HFF-Myc (cell line): ENCODE results near the gene CD52.
"Not testable (repeated sequence)": the region's sequence is repeated elsewhere in the genome, so short reads cannot be mapped to it uniquely, and the experiment has no call there.

ENCODE experiments used
- DNase-seq: peaks from one replicate; pipeline ENCODE4 v3.0.0-alpha.2; 2011; ENCODE audit warnings: low read depth; ENCODE audit errors: extremely low read depth
- H3K4me3 ChIP-seq: replicated peaks from 2 replicates; pipeline ENCODE4 v1.5.1; 2011; ENCODE audit warnings: low read depth, mild to moderate bottlenecking, control low read depth, low read length
- CTCF ChIP-seq: IDR thresholded peaks from 2 replicates; pipeline ENCODE4 v1.5.1; 2012; ENCODE audit warnings: mild to moderate bottlenecking, low read depth, low read length, control low read depth; ENCODE audit errors: missing control alignments

The CD52 gene

GRCh38 chr1:26327956-26328362 lies 10.2 kb downstream of the CD52 start:
- no peak for DNase-seq
- H3K4me3 ChIP-seq = no peak overlapping the region
- no peak for TF ChIP-seq CTCF

- no peak for TF ChIP-seq CTCF
- no peak for DNase-seq
- H3K4me3 ChIP-seq = no peak overlapping the region
Measured at GRCh38 chr1:26328597-26328996, 10.8 kb downstream of the CD52 start.

GRCh38 chr1:26329380-26329779 lies 11.6 kb downstream of the CD52 start:
- not testable (repeated sequence) for DNase-seq, H3K4me3 ChIP-seq

- TF ChIP-seq CTCF = no peak
- no peak for DNase-seq
- H3K4me3 ChIP-seq = no peak overlapping the region
Measured at GRCh38 chr1:26330276-26330675, 12.5 kb downstream of the CD52 start.

- not testable (repeated sequence) for DNase-seq, H3K4me3 ChIP-seq
Measured at GRCh38 chr1:26333312-26333711, 15.6 kb downstream of the CD52 start.

GRCh38 chr1:26335774-26336476 lies 18.2 kb downstream of the CD52 start:
- peak overlapping the region; percentile 40 for H3K4me3 ChIP-seq
- DNase-seq = no peak
- no peak for TF ChIP-seq CTCF

- peak overlapping the region; percentile 40 for H3K4me3 ChIP-seq
- no peak for DNase-seq
- TF ChIP-seq CTCF = no peak
Measured at GRCh38 chr1:26336477-26337205, 18.9 kb downstream of the CD52 start.

- no peak overlapping the region for H3K4me3 ChIP-seq
- no peak for TF ChIP-seq CTCF
- DNase-seq = no peak
Measured at GRCh38 chr1:26337206-26337535, 19.4 kb downstream of the CD52 start.
